GM23248 (cell line): ENCODE data around the gene SLAMF7.

Experiments
- EZH2 ChIP-seq: fragments of 200-600 bp; sonication (generic); IDR thresholded peaks from 2 replicates; pipeline ENCODE4 v1.6.1; 2018; ENCODE audit warnings: antibody characterized with exemption, mild to moderate bottlenecking; ENCODE audit not compliant: insufficient read depth, poor library complexity, severe bottlenecking
- EZH2phosphoT487 ChIP-seq: fragments of 200-600 bp; sonication (generic); IDR thresholded peaks from 2 replicates; pipeline ENCODE4 v1.6.1; 2018; ENCODE audit warnings: antibody characterized with exemption, moderate library complexity, mild to moderate bottlenecking, low read depth; ENCODE audit not compliant: insufficient read depth

GRCh38 chr1:160707236-160708064, 31.6 kb upstream of the SLAMF7 start:
- TF ChIP-seq EZH2 (no peak), EZH2phosphoT487 (no peak)
